Measurements from ENCODE around the gene PCDH8. TPM values are rescaled to one million over a fixed set of nuclear protein-coding genes. Genes with fewer than 3 reads are reported as not detected.

The PCDH8 gene
- total and polyA plus RNA-seq, 2 of the 4 experiments (the other 2 are of a cell fraction) = not detected

DNA sequence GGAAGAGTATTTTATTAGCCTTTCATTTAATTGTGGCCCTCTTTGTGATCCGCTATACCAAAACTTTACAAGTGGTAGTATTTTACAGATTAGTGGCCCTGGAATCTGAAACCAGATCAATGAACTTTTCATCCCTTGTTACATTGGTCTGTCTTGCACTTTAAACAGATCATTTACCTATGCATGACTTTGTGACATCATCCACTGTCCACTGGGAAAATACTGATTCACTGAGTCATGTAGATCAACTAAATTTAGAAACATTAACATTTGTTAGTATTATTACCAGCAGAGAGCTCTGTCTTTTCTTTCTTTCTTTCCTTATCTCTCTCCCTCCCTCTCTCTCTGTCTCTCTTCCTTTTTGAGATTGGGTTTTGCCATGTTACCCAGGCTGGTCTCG lies 17.5 kb downstream of the PCDH8 start:
- Histone ChIP-seq H3K36me3 (ENCODE audit: control insufficient read depth, insufficient read depth, low read length) (no peaks in the 10 kb centered on the region), H2BK120ac (ENCODE audit: low read depth, low read length) (no peak overlapping the region), H2BK15ac (ENCODE audit: low read depth, low read length) (no peak overlapping the region), H3K9ac (ENCODE audit: low read depth, low read length) (no peak overlapping the region), H3K79me1 (ENCODE audit: low read depth in 1 of 2, low read length in 2 of 2) (no peaks in the 10 kb centered on the region), H3K14ac (replicated peaks; ENCODE audit: low read depth, low read length) (no peak overlapping the region), H4K20me1 (ENCODE audit: insufficient read depth, low read length) (no peaks in the 10 kb centered on the region), H3K9me1 (ENCODE audit: insufficient read depth, low read length) (no peaks in the 10 kb centered on the region), H3K4me1 (ENCODE audit: control insufficient read depth, insufficient read depth, low read length) (no peaks in the 10 kb centered on the region), H3K18ac (ENCODE audit: low read depth, low read length) (no peak overlapping the region), H2AK9ac (replicated peaks; ENCODE audit: low read depth, low read length, poor library complexity) (no peak overlapping the region), H3K23ac (ENCODE audit: low read depth, low read length) (no peak overlapping the region), H2AFZ (replicated peaks; ENCODE audit: low read length, poor library complexity) (no peak overlapping the region), H2BK20ac (ENCODE audit: low read depth, low read length) (no peak overlapping the region), H4K91ac (ENCODE audit: insufficient read depth, low read depth, low read length) (no peak overlapping the region), H3K27ac (ENCODE audit: insufficient read depth, low read length) (no peak overlapping the region), H2BK5ac (ENCODE audit: low read depth, low read length, poor library complexity, severe bottlenecking) (no peak overlapping the region), H4K8ac (ENCODE audit: low read depth in 2 of 2, low read length in 2 of 2) (no peak overlapping the region), H4K5ac (ENCODE audit: low read depth, low read length) (no peak overlapping the region), H3K56ac (ENCODE audit: extremely low read depth, insufficient read depth, low read length) (no peak overlapping the region), H3K4me3 (ENCODE audit: insufficient read depth, low read depth, low read length) (no peak overlapping the region), H3K4ac (ENCODE audit: low read depth, low read length) (no peak overlapping the region), H2AK5ac (ENCODE audit: low read depth, low read length) (no peak overlapping the region), H3K4me2 (ENCODE audit: low read depth, low read length) (no peak overlapping the region), H3K9me3 (ENCODE audit: control insufficient read depth, insufficient read depth, low read length) (no peaks in the 10 kb centered on the region), H3K27me3 (ENCODE audit: control insufficient read depth, insufficient read depth, low read length) (no peaks in the 10 kb centered on the region)
- DNase-seq (peak; percentile 34), ATAC-seq (ENCODE audit: low read depth) (no peak)
- no TSS peak for BruUV-seq (replicated peaks)
- no peak for TF ChIP-seq POLR2A (IDR thresholded peaks at IDR 0.05; ENCODE audit: low read depth, low read length)
- ChIA-PET CTCF (interaction anchor here (0.6 kb wide), 1 partner anchor 84 kb away, joined by 3 read pairs; no protein-coding TSS in a partner anchor), POLR2A (ENCODE audit: unreplicated experiment) (no interaction called here)
- dilution Hi-C loops (cut with HindIII; ENCODE audit: low sequenced_read_pairs, unreplicated experiment) = no loop called here
- in situ Hi-C loops (cut with MboI; ENCODE audit: low sequenced_read_pairs) = no loop called here
- intact Hi-C loops (cut with micrococcal nuclease) = no loop called here
- no CpG with 5 or more reads among the region's 2 CpGs for WGBS, 2 experiments (ENCODE audit: extremely low coverage in 2 of 2, insufficient read length in 1 of 2)
